HFFc6 (cell line): ENCODE results near the gene PLXDC2. TPM values are rescaled to one million over a fixed set of nuclear protein-coding genes. Genes with fewer than 3 reads are reported as not detected.
"Not testable (repeated sequence)": the region's sequence is repeated elsewhere in the genome, so short reads cannot be mapped to it uniquely, and the experiment has no call there.

Source experiments
- DNase-seq: peaks from one replicate; pipeline ENCODE4 v3.0.0-alpha.2; 2018
- H3K27ac Mint-ChIP-seq: 2 replicates; pipeline ENCODE4 v1.8.0; 2020; ENCODE audit warnings: mild to moderate bottlenecking, mixed read lengths
- H3K27me3 Mint-ChIP-seq: 2 replicates; pipeline ENCODE4 v1.8.0; 2021; ENCODE audit warnings: mild to moderate bottlenecking, moderate library complexity, mixed read lengths; ENCODE audit not compliant: insufficient read depth
- H3K36me3 Mint-ChIP-seq: 2 replicates; pipeline ENCODE4 v1.8.0; 2021; ENCODE audit warnings: low read depth, mixed read lengths
- H3K4me1 Mint-ChIP-seq: 2 replicates; pipeline ENCODE4 v1.8.0; 2020; ENCODE audit warnings: low read depth, mixed read lengths
- H3K4me3 Mint-ChIP-seq: 2 replicates; pipeline ENCODE4 v1.8.0; 2020; ENCODE audit warnings: mild to moderate bottlenecking, moderate library complexity, mixed read lengths
- H3K9me3 Mint-ChIP-seq: 2 replicates; pipeline ENCODE4 v1.8.0; 2020; ENCODE audit warnings: mild to moderate bottlenecking, mixed read lengths
- CTCF ChIP-seq: fragments of 200-600 bp; sonication (generic); IDR thresholded peaks from 2 replicates; pipeline ENCODE4 v1.5.0; 2021; ENCODE audit warnings: antibody characterized with exemption, mild to moderate bottlenecking
- long read RNA-seq: library from polyadenylated mRNA; unstranded; transcript quantifications from one replicate; pipeline ENCODE4 v2.0.0, GENCODE V29; 2019
- total RNA-seq, 6 experiments: library from RNA; stranded (reverse); fragmentation: NEBNext Ultra II Directional; extraction: Animal tissue kit (Norgen Biotek cat#: 25700); gene quantifications; 2 replicates in 1 of 6; 3 replicates in 5 of 6; pipeline ENCODE4 v1.2.3, GENCODE V29; 2021

Gene PLXDC2
- 1 to 10 TPM in 2 of 6 experiments, under 1 TPM in 4; 0.17 to 2.3 (median 0.36) TPM for total RNA-seq
- long read RNA-seq, full-length matches to known transcripts = 3 of 6 reads
- long read RNA-seq, partial matches to known transcripts = 0 of 6 reads
- long read RNA-seq, other reads (novel, unspliced or antisense) = 3 of 6 reads

- Mint-ChIP-seq H3K9me3 (no peaks in the 10 kb centered on the region), H3K4me3 (peak within 1 kb of the TSS; percentile 78), H3K27me3 (peaks cover 29% of the 10 kb centered on the region), H3K27ac (no peak within 1 kb of the TSS), H3K4me1 (peaks cover 5% of the 10 kb centered on the region; the same call in 1 of the 2 replicates), H3K36me3 (no peaks in the 10 kb centered on the region)
- no peak for TF ChIP-seq CTCF
- DNase-seq = peak; percentile 9
These were observed at the start of gene PLXDC2 for GRCh38 chr10:19816411-19817230. Gene PLXDC2, plus strand, starts transcription at chr10:19816432.

GRCh38 chr10:19767876-19768275 lies 48.4 kb upstream of the PLXDC2 start:
- no peak for TF ChIP-seq CTCF
- Mint-ChIP-seq H3K9me3 (peaks cover 18% of the 10 kb centered on the region), H3K4me1 (no peaks in the 10 kb centered on the region), H3K4me3 (no peak overlapping the region), H3K27me3 (no peaks in the 10 kb centered on the region), H3K36me3 (0 out of 2 replicates have a peak, but pooled peaks cover 3% of the 10 kb centered on the region), H3K27ac (no peak overlapping the region)
- DNase-seq = no peak

DNA sequence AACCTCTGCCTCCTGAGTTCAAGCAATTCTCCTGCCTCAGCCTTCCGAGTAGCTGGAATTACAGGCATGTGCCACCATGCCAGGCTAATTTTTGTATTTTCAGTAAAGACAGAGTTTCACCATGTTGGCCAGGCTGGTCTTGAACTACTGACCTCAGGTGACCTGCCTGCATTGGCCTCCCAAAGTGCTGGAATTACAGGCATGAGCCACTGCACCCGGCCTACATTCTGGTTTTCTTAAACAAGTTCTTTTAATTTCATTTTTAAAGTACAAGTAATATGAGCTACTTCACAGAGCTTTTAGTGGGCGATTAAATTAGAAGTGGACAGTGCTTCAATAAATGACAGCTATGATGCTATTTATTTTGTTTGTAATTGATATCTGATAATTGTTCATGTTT lies 46.4 kb upstream of the PLXDC2 start:
- DNase-seq, H3K4me1 Mint-ChIP-seq, H3K9me3 Mint-ChIP-seq, H3K27ac Mint-ChIP-seq, H3K36me3 Mint-ChIP-seq, H3K27me3 Mint-ChIP-seq, H3K4me3 Mint-ChIP-seq: not testable (repeated sequence)

GRCh38 chr10:19772972-19773371 lies 43.3 kb upstream of the PLXDC2 start:
- no peak for TF ChIP-seq CTCF
- Mint-ChIP-seq H3K27ac (no peak overlapping the region), H3K36me3 (no peaks in the 10 kb centered on the region), H3K27me3 (no peaks in the 10 kb centered on the region), H3K9me3 (peaks cover 4% of the 10 kb centered on the region; the same call in 1 of the 2 replicates), H3K4me1 (no peaks in the 10 kb centered on the region), H3K4me3 (no peak overlapping the region)
- DNase-seq = no peak

GRCh38 chr10:19775296-19775695 lies 40.9 kb upstream of the PLXDC2 start:
- no peaks in the 10 kb centered on the region for H3K4me1 Mint-ChIP-seq
- H3K27ac Mint-ChIP-seq = no peak overlapping the region
- peaks cover 4% of the 10 kb centered on the region; the same call in 1 of the 2 replicates for H3K9me3 Mint-ChIP-seq
- TF ChIP-seq CTCF = no peak
- no peak overlapping the region for H3K4me3 Mint-ChIP-seq
- H3K27me3 Mint-ChIP-seq = no peaks in the 10 kb centered on the region
- no peaks in the 10 kb centered on the region for H3K36me3 Mint-ChIP-seq
- DNase-seq = no peak

GRCh38 chr10:19777806-19778205 lies 38.4 kb upstream of the PLXDC2 start:
- no peaks in the 10 kb centered on the region for H3K27me3 Mint-ChIP-seq
- no peak overlapping the region for H3K27ac Mint-ChIP-seq
- H3K36me3 Mint-ChIP-seq = no peaks in the 10 kb centered on the region
- peaks cover 4% of the 10 kb centered on the region; the same call in 1 of the 2 replicates for H3K9me3 Mint-ChIP-seq
- H3K4me1 Mint-ChIP-seq = no peaks in the 10 kb centered on the region
- no peak for TF ChIP-seq CTCF
- no peak for DNase-seq
- no peak overlapping the region for H3K4me3 Mint-ChIP-seq
